Glutamatergic neuron (in vitro differentiated cells): ENCODE measurements around the gene HEPHL1. TPM values are rescaled to one million over a fixed set of nuclear protein-coding genes. Genes with fewer than 3 reads are reported as not detected.
"Not testable (repeated sequence)": the region's sequence is repeated elsewhere in the genome, so short reads cannot be mapped to it uniquely, and the experiment has no call there.

ENCODE experiments used
- DNase-seq: peaks from one replicate; pipeline ENCODE4 v3.0.0; 2022
- H3K27ac Mint-ChIP-seq: one replicate; pipeline ENCODE4 v1.8.0; 2020; ENCODE audit warnings: mild to moderate bottlenecking, mixed read lengths, inconsistent platforms; ENCODE audit not compliant: unreplicated experiment
- H3K27me3 Mint-ChIP-seq: one replicate; pipeline ENCODE4 v1.8.0; 2020; ENCODE audit warnings: mild to moderate bottlenecking, moderate library complexity, mixed read lengths, inconsistent platforms; ENCODE audit not compliant: unreplicated experiment
- H3K36me3 Mint-ChIP-seq: one replicate; pipeline ENCODE4 v1.8.0; 2020; ENCODE audit warnings: mild to moderate bottlenecking, mixed read lengths, inconsistent platforms; ENCODE audit not compliant: unreplicated experiment
- H3K4me1 Mint-ChIP-seq: one replicate; pipeline ENCODE4 v1.8.0; 2020; ENCODE audit warnings: mild to moderate bottlenecking, low read depth, mixed read lengths, inconsistent platforms; ENCODE audit not compliant: unreplicated experiment
- H3K4me3 Mint-ChIP-seq: one replicate; pipeline ENCODE4 v1.8.0; 2020; ENCODE audit warnings: mild to moderate bottlenecking, mixed read lengths, inconsistent platforms; ENCODE audit not compliant: unreplicated experiment
- H3K9me3 Mint-ChIP-seq: one replicate; pipeline ENCODE4 v1.8.0; 2020; ENCODE audit warnings: mild to moderate bottlenecking, moderate library complexity, mixed read lengths, inconsistent platforms; ENCODE audit not compliant: unreplicated experiment
- total RNA-seq: library from RNA; stranded (reverse); fragmentation: NEBNext Ultra II Directional; extraction: Animal tissue kit (Norgen Biotek cat#: 25700); gene quantifications from one replicate; pipeline ENCODE4 v1.2.1, GENCODE V29; 2021; ENCODE audit not compliant: unreplicated experiment
- TF ChIP-seq, protein P1 (sequence below): fragments of 200-600 bp; sonication (generic); IDR thresholded peaks from one replicate; pipeline ENCODE4 v1.5.0; 2021; ENCODE audit not compliant: partially characterized antibody, unreplicated experiment

HEPHL1 gene
- total RNA-seq, 1 donor from 2014 or later, result not detected

DNA sequence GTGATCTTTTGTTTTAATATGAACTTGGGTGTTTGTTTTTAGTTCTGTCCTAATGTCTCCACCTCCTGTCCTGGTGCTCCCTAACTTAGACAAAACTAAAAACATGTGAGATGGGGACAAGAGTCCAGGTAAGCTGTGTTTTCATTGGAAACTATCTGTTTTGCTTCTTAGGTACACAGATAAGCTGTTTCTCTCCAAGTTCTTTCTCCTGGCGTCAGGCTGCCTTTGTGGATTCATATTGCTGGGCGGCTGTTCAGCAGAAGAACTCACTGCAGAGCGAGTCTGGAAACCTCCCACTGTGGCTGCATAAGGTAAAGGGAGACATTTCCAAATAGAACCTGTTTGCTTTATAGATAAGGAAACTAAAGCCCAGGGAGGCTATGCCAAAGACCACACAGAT, 132.2 kb downstream of the HEPHL1 start:
- Mint-ChIP-seq H3K9me3 (no peaks in the 10 kb centered on the region), H3K4me1 (peaks cover 28% of the 10 kb centered on the region), H3K27me3 (no peaks in the 10 kb centered on the region), H3K36me3 (no peaks in the 10 kb centered on the region), H3K4me3 (no peak overlapping the region), H3K27ac (no peak overlapping the region)
- TF ChIP-seq, protein P1, sequence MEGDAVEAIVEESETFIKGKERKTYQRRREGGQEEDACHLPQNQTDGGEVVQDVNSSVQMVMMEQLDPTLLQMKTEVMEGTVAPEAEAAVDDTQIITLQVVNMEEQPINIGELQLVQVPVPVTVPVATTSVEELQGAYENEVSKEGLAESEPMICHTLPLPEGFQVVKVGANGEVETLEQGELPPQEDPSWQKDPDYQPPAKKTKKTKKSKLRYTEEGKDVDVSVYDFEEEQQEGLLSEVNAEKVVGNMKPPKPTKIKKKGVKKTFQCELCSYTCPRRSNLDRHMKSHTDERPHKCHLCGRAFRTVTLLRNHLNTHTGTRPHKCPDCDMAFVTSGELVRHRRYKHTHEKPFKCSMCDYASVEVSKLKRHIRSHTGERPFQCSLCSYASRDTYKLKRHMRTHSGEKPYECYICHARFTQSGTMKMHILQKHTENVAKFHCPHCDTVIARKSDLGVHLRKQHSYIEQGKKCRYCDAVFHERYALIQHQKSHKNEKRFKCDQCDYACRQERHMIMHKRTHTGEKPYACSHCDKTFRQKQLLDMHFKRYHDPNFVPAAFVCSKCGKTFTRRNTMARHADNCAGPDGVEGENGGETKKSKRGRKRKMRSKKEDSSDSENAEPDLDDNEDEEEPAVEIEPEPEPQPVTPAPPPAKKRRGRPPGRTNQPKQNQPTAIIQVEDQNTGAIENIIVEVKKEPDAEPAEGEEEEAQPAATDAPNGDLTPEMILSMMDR, result no peak
- no peak for DNase-seq

DNA sequence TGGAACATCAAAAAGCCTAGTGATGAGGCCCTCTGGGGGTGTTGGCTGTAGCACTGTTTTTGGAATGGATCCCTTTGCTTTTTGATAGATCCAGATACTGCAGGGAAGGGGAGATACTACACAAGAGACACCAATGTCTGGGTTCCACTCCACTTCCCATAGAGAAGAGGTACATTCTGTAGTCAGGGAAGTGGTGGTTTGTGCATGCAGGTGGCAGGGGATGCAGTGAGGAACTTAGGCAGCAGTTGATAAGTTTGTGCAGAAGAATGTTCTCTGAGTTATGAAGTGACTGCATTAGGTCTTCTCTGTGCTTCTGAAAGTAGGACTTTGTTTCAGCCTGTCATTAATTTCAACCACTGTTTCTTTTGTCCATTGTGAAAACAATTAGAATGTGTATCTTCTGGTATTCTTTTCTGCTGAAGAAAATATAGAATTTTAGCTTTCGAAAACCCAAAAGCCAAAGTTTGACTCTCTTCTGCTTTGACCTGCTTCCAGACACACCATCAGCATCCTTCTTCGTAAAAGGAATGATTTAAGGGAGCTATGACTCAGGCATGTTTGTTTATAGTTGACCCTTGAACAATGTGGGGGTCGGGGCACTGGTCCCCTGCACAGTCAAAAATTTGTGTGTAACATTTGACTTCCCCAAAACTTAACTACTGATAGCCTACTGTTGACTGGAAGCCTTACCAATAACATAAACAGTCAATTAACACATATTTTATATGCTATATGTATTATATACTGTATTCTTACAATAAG, 133.1 kb downstream of the HEPHL1 start:
- Mint-ChIP-seq H3K27me3 (no peaks in the 10 kb centered on the region), H3K4me1 (peaks cover 25% of the 10 kb centered on the region), H3K36me3 (peaks cover under 1% of the 10 kb centered on the region), H3K4me3 (no peak overlapping the region), H3K27ac (no peak overlapping the region), H3K9me3 (no peaks in the 10 kb centered on the region)
- TF ChIP-seq, protein P1, result no peak
- DNase-seq, result no peak

DNA sequence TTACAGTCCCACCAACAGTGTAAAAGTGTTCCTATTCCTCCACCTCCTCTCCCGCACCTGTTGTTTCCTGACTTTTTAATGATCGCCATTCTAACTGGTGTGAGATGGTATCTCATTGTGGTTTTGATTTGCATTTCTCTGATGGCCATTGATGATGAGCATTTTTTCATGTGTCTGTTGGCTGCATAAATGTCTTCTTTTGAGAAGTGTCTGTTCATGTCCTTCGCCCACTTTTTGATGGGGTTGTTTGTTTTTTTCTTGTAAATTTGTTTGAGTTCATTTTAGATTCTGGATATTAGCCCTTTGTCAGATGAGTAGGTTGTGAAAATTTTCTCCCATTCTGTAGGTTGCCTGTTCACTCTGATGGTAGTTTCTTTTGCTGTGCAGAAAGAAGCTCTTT, 136.2 kb downstream of the HEPHL1 start:
- H3K27me3 Mint-ChIP-seq, H3K4me1 Mint-ChIP-seq, H3K4me3 Mint-ChIP-seq, H3K27ac Mint-ChIP-seq, H3K9me3 Mint-ChIP-seq, DNase-seq: not testable (repeated sequence)
- H3K36me3 Mint-ChIP-seq, result peaks cover 14% of the 10 kb centered on the region

Other genes starting within 250 kb of the HEPHL1 start
- 73.0 TPM for gene MED17, start 237.1 kb upstream of the HEPHL1 start, total RNA-seq
- gene VSTM5, start 170.7 kb upstream of the HEPHL1 start, total RNA-seq, result 2.0 TPM
- 58.0 TPM for gene PANX1, start 107.5 kb downstream of the HEPHL1 start, total RNA-seq